IMR-90 (cell line): ENCODE measurements around the gene HADHA.

ENCODE experiments used
- CEBPB ChIP-seq: IDR thresholded peaks from 2 replicates; pipeline ENCODE4 v1.6.1; 2012; ENCODE audit warnings: low read depth, low read length, improper control_type of control experiment
- CHD1 ChIP-seq: IDR thresholded peaks from 2 replicates; pipeline ENCODE4 v1.6.1; 2012; ENCODE audit warnings: low read depth, low read length, improper control_type of control experiment
- CTCF ChIP-seq: conservative IDR thresholded peaks from 2 replicates; pipeline ENCODE4 v1.5.1; 2012; ENCODE audit warnings: mild to moderate bottlenecking, low read depth, low read length, improper control_type of control experiment
- FOS ChIP-seq: fragments of 150-350 bp; IDR thresholded peaks from 2 replicates; pipeline ENCODE4 v1.6.1; 2016; ENCODE audit warnings: low read depth, low read length
- MAZ ChIP-seq: IDR thresholded peaks from 2 replicates; pipeline ENCODE4 v1.6.1; 2012; ENCODE audit warnings: low read depth, mild to moderate bottlenecking, low read length, improper control_type of control experiment, moderate library complexity, borderline replicate concordance
- MXI1 ChIP-seq: IDR thresholded peaks from 2 replicates; pipeline ENCODE4 v1.6.1; 2012; ENCODE audit warnings: low read depth, mild to moderate bottlenecking, low read length, moderate library complexity, borderline replicate concordance
- POLR2A ChIP-seq: IDR thresholded peaks from 2 replicates; pipeline ENCODE4 v1.6.1; 2012; ENCODE audit warnings: mild to moderate bottlenecking, low read depth, low read length
- USF2 ChIP-seq: fragments of 150-350 bp; IDR thresholded peaks from 2 replicates; pipeline ENCODE4 v1.6.1; 2017; ENCODE audit warnings: mild to moderate bottlenecking, antibody characterized with exemption, low read length, low read depth

GRCh38 chr2:26224095-26224494 lies 20.3 kb downstream of the HADHA start:
- TF ChIP-seq POLR2A (no peak), CTCF (no peak), FOS (no peak), MXI1 (no peak), USF2 (no peak), MAZ (no peak), CEBPB (no peak), CHD1 (no peak)
